Body of pancreas (tissue), 4 donors: Measurements from ENCODE around the gene FAM199X.

Source experiments
- POLR2A ChIP-seq, 3 donors: fragments of 450-650 bp; IDR thresholded peaks; one replicate each; pipeline ENCODE4 v1.6.1; 2016; ENCODE audit warnings: antibody characterized with exemption in 3 of 3, mild to moderate bottlenecking in 2 of 3
- TF ChIP-seq, protein P1 (sequence below), 7 experiments: fragments of 450-650 bp in 4 of 7; fragments of 200-600 bp in 3 of 7; sonication (generic) in 3 of 7; IDR thresholded peaks; one replicate each; pipeline ENCODE4 v1.5.1; 2016 to 2019; ENCODE audit warnings: antibody characterized with exemption in 7 of 7

DNA sequence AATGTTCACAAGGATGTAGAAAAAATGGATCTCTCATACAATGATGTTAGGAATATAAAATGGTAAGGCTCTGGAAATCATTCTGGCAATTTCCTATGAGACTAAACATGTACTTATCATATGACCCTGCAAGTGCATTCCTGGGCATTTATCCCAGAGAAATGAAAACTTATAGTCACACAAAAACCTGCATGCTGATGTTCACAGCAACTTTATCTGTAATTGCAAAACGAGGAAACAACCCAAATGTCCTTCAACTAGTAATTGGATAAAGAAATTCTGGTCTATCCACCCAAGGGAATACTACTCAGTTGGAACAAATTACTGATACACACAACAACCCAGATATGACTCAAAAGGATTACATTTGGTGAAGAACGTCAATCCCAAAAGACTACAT, 39.4 kb upstream of the FAM199X start:
- TF ChIP-seq, protein P1, sequence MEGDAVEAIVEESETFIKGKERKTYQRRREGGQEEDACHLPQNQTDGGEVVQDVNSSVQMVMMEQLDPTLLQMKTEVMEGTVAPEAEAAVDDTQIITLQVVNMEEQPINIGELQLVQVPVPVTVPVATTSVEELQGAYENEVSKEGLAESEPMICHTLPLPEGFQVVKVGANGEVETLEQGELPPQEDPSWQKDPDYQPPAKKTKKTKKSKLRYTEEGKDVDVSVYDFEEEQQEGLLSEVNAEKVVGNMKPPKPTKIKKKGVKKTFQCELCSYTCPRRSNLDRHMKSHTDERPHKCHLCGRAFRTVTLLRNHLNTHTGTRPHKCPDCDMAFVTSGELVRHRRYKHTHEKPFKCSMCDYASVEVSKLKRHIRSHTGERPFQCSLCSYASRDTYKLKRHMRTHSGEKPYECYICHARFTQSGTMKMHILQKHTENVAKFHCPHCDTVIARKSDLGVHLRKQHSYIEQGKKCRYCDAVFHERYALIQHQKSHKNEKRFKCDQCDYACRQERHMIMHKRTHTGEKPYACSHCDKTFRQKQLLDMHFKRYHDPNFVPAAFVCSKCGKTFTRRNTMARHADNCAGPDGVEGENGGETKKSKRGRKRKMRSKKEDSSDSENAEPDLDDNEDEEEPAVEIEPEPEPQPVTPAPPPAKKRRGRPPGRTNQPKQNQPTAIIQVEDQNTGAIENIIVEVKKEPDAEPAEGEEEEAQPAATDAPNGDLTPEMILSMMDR (IDR thresholded peaks at IDR 0.05) = no peak
- no peak for TF ChIP-seq POLR2A (IDR thresholded peaks at IDR 0.05)
